HG03139 (cell line): ENCODE data around the gene PAN3.

Experiments used
- ATAC-seq: cut with Tn5 transposase; IDR thresholded peaks from one replicate; pipeline ENCODE4 v1.9.1; 2021; ENCODE audit not compliant: unreplicated experiment

Gene PAN3

DNA sequence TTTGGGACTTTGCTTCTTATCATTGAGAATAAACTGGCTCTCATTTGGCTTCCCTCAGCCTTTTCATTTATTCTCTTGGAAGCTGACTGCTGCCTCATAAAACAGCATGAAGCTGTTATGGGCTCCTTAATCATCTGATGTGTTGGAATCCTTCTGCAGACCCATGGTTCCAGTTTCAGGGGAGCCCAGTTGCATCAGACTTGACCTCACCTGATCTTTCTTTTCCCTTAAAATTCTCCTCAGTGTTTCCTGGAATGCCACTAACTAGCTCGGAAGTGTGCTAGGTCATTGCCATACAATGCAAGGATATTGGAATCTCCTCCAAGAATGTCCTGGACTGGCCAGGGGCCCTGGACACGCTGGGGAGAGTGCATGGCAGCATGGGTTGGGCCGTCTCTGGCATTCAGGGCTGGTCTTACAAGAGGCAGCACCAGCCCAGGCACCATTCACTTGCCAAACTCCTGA is 197.9 kb downstream of the PAN3 start:
- ATAC-seq = no peak

DNA sequence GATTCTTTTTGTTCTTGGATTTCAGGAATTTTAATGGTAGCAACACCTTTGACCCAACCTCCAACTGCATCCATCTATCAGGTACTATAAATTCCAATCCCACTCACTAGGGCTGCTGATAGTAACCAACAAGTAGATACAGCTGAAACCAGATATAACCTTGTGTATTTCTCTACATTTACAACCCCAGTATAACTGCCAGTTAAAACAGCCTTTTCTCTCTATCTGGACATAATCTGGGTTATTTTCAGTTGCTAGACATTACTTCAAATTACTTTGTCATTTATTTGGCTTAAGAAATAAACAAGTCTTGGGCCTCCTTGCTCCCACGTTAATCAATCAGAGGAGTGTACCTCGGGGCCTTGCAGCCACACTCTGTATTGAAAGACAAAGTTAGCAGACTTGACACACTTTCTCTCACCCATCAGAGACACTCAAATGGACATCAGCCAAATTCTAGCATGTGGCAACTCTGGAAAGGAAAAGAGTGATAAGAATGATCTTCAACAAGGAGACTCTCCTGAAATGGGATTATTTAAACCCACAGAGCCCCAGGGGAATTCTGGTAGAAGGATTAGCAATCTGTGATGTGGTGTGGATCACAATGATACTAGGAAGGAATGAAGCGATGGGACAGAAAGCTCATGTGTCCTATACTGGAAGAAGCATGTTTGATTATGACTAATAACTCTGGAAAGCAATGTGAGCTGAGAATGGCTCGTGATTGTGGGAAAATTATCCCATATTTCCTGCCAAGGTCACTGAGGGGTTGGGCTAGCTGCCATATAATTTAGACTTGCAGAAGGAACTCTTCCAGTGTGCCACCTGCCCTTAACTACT is 199.0 kb downstream of the PAN3 start:
- no peak for ATAC-seq

DNA sequence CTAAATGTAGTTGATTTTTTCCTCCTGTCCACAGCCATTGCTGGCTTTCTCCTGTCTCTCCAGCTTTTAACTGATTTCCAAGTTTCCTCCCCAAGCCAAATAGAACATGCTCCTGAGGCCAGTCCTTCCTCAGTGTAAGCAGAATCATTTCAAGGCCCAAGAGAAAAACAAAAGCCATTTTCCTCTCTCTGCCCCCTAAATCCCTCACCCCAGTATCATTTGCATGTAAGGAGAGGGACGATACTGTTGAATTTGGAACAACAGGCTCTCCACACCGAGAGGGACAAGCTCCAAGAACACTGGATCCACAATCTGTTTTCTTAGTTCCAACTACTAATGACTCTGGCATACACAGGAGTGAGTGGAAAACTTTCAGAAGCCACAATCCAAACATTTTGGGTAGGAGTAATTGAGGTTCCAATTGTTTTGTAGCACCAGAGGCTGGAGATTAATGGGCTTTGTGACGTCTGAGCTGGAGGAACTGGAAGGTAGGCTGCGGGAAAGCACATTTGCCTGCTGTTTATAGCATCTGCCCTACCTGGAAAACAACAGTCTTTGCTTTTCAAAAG is 199.7 kb downstream of the PAN3 start:
- ATAC-seq = no peak

DNA sequence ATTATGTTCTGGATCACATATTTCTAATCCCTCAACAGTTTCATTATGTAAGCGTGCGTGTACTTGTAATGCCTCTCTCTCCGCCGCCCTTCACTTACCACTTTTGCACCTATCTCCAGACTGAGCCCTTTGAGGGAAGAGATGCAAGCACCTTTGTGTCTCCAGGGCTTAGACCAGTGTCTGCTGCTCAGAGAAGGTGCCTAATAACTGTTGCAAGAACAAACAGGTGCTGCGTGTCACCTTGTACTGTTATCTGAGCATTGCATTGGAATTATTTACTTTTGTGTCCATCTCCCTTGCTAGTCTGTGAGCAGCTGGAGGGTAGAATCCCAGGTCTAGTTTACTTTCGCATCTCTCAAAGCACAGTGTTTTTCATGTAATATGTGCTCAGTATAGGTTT is 200.4 kb downstream of the PAN3 start:
- no peak for ATAC-seq

DNA sequence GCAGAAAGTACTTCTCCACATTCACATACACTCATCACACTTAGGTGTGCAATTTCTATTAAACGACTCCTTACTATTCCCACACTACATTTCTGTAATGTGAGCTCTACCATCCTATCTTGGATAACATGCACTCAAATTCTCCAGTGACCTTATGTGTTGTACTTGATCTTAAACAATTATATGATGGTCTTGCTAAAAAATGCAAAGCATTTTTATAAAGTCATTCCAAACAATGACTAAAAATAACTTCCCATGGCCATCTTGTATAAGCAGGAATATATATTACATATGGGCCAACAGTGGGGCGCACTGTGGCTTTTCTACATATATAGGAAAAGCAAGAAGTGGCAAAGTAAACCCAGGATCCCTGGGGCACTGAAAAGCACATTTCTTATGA is 201.1 kb downstream of the PAN3 start:
- no peak for ATAC-seq

DNA sequence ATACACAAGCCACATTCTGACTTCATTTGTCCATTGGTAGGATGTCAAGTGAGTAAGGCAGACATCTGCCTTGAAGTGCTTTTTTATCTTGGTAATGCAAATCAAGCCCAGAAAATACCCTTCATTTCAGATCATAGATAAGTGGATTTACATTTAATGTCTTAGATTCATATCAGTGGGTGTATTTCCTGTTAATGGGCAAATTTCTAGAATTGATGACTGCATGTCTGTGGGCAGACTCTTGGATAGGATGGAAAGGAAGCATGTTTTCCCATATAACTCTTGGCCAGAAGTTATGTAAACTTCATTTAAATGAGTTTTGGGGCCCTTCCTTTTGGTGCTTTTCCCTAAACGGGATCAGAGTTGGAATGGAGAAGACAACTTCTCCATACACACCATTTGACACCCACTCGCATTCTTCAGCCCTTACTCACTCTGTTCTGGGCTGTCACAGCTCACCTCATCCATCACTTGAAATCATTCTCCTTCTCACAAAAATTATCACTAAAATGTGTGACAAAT is 202.0 kb downstream of the PAN3 start:
- no peak for ATAC-seq

DNA sequence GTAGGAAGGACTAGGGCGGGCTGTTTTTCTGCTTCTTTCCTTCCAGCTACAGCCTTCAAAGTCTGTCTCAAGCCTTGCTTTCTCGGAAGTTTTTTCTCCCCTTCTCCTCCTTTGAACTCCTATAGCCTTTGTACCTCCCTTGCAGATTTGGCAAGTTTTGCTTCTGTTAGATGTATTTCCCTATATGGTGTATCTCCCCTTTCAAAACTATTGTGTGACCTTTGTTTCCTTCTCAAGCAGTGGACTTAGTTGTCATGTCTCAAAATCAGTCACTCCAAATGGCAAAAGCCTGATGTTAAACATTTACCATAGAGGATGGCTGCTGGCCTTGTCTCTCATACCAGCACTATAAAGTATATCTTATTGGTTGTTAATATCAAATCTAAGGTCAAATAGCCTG is 203.9 kb downstream of the PAN3 start:
- no peak for ATAC-seq

DNA sequence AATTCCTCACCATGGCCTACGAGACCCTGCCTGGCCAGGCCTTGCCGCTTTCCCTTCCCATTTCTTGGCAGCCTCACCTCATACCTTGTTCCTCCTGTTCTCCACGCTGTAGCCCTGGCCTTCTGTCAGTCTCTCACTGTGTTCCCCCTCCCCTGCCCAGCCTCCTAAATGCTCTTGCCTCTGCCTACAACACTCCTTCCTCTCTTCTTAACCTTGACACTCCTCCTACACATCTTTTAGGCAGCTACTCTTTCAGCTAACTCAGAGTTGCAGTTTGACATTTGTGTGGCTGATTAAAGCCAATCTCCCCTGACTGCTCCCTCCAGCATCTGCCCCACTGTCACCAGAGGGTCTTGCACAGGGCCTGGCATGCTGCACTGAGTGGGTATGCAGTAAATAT is 205.8 kb downstream of the PAN3 start:
- ATAC-seq = no peak
